Urothelium cell line (cell line): Measurements from ENCODE around the gene KCTD7.
"Not testable (repeated sequence)": the region's sequence is repeated elsewhere in the genome, so short reads cannot be mapped to it uniquely, and the experiment has no call there.

Source experiments
- DNase-seq: peaks from one replicate; pipeline ENCODE4 v3.0.0; 2011; ENCODE audit warnings: low spot score, mixed read lengths
- FAIRE-seq: peaks from 2 replicates; lab custom pipeline; 2011; peaks lifted over from hg19 to GRCh38; lab: Jason Lieb, UNC

Gene KCTD7

DNA sequence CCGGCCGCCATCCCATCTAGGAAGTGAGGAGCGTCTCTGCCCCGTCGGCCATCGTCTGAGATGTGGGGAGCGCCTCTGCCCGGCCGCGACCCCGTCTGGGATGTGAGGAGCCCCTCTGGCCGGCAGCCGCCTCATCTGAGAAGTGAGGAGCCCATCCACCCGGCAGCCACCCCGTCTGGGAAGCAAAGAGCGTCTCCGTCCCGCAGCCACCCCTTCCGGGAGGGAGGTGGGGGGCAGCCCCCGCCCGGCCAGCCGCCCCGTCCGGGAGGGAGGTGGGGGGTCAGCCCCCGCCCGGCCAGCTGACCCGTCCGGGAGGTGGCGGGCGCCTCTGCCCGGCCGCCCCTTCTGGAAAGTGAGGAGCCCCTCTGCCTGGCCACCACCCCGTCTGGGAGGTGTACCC lies 14.1 kb upstream of the KCTD7 start:
- not testable (repeated sequence) for DNase-seq, FAIRE-seq

DNA sequence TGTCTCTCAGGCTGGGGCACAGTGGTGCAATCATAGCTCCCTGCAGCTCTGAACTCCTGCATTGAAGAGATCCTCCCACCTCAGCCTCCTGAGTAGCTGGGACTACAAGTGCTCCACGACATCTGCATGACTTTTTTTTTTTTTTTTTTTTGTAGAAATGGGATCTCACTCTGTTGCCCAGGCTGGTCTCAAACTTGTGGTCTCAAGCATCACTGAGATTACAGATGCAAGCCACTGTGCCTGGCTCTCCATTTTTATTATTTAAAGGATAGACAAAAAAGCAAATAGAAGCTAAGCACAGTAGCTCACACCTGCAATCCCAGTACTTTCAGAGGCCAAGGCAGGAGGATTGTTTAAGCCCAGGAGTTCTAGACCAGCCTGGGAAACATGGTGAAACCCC lies 13.0 kb upstream of the KCTD7 start:
- DNase-seq = no peak

DNA sequence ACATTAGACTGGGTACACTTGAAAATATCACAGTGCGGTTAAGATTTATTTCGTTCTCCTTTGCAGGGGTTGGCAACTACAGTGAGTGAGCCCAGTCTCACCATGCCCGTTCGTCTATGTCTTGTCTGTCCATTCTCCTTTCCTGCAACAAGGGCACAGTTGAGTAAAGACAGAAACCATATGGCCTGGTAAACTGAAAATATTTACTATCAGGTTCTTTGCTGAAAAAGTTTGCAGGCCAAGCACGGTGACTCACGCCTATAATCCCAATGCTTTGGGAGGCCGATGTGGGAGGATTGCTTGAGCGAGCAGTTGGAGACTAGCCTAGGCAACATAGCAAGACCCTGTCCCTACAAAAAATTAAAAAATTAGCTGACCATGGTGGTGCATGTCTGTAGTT lies 11.4 kb upstream of the KCTD7 start:
- DNase-seq = no peak
- no peak for FAIRE-seq

More for the DNA sequence above, 13.0 kb upstream of the KCTD7 start:
- FAIRE-seq = no peak

DNA sequence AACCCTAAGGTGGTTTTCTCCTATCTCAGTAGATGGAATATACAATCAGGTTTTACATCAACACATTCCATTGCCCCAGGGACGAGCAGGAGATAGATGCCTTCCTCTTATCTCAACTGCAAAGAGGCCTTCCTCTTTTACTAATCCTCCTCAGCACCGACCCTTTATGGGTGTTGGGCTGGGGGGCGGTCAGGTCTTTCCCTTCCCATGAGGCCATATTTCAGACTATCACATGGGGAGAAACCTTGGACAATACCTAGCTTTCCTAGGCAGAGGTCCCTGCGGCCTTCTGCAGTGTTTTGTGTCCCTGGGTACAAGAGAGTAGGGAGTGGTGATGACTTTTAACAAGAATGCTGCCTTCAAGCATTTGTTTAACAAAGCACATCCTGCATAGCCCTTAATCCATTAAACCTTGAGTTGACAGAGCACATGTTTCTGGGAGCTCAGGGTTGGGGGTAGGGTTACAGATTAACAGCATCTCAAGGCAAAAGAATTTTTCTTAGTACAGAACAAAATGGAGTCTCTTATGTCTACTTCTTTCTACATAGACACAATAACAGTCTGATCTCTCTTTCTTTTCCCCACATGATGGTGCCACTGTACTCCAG lies 9.2 kb upstream of the KCTD7 start:
- FAIRE-seq, DNase-seq: not testable (repeated sequence)

DNA sequence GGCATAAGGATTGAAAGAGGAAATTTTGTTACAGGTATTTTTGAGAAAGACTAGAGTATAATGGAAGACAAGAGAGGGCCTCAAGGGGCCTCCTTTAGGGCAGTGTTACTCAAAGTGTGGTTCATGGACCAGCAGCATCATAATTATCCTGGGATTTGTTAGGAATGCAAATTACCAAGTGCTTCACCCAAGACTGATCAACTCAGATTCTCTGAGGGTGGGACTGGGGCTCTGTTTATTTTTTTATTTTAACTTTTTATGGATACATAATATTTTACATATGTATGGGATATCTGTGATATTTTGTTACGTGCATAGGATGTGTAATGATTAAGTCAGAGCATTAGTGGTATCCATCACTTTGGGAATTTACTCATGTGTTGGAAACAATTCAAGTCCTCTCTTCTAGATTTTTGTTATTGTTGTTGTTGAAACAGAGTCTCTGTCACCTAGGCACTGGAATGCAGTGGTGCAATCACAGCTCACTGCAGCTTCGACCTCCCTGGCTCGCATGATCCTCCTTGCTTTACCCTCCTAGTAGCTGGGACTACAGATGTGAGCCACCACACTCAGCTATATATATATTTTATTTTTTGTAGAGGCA lies 2.2 kb upstream of the KCTD7 start:
- FAIRE-seq (no peak), DNase-seq (no peak)

DNA sequence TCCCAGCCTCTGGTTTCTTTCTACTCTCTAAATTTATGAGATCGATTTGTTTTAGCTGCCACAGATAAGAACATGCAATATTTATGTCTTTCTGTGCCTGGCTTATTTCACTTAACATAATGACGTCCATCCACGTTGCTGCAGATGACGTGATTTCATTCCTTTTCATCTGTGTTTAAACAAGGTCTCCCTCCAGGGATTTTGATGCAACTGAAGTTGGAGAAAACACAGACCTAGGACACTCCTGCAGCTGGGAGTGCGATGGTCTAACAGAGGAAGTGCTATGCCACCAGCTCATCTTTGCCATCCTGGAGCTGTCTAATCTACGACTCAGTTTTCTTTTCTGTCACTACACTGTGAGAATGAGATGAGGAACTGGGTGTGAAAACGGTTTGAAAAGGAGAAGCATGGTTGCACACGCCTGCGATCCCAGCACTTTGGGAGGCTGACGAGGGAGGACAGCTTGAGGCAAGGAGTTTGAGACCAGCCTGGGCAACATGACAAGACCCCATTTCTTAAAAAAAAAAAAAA lies 1.5 kb upstream of the KCTD7 start:
- DNase-seq (no peak), FAIRE-seq (no peak)

DNA sequence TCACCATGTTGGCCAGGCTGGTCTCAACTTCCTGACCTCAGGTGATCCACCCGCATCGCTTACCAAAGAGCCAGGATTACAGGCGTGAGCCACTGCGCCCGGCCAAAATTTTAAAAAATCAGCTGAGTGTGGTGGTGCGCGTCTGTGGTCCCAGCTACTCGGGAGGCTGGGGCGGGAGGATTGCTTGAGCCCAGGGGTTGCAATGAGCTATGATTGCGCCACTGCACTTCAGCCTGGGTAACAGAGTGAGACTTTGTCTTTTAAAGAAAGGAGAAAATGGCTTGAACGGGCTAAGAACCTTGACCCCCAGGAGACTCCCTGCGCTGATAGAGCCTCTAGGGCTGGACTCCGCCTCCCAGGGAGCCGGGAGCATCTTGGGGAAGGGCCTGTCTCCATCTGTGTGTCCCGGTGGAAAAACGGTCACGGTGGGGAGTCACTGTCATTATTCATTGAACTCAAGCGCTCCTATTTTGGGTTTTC lies 760 bp upstream of the KCTD7 start:
- DNase-seq = no peak
- no peak for FAIRE-seq

DNA sequence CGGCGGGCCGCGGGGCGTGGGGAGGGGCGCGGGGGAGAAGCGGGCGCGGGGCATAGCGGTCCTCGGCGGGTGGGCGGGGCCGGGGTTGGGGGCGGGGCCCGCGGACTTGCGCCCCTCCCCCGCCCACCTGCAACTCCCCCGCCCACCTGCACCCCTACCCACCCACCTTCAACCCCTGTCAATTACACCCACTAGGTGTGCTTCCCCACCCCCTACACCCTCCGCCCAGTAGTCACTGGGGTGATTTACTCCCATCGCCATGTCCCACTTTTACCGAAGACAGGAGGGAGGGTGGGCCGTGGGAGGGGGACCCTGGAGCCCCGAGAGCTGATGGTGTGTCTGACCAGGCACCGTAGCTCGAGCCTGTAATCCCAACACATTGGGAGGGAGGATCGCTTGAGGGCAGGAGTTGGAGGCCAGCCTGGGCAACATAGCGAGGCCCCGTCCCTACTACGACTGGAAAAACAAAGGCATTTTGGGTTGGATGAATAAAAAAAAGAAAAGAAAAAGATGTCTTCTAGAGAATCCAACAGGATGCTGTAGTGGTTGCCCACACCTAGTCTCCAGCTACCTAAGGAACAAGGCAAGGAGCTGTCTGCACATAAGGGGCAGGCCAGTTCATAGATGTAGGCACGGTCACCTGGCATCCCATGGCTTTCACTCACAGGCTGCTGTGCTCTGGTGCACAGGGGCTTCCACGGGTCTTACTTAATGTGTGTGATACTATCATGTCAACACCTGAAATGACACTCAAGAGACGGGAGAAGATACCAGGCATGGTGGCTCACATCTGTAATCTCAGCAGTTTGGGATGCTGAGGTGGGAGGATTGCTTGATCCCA lies 761 bp downstream of the KCTD7 start:
- FAIRE-seq (no peak), DNase-seq (no peak)

DNA sequence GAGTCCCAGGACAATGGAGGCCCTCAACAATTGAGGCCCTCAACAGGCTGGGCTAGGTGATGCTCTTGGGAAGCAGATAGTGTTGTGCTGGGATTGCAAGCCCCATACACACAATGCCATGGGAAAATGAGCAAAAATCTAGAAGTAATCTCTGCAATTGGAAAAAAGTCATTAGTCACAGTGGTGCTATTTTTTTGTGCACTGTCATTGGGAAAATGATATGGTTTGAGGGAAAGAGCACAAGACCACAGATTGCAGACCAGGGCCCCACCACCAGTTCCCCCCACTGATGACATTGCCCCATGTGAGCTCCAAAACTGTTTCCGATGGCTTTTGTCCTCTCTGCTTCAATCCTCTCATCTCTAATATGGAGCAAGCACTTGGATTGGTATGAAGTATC lies 1.9 kb downstream of the KCTD7 start:
- FAIRE-seq (no peak), DNase-seq (no peak)

DNA sequence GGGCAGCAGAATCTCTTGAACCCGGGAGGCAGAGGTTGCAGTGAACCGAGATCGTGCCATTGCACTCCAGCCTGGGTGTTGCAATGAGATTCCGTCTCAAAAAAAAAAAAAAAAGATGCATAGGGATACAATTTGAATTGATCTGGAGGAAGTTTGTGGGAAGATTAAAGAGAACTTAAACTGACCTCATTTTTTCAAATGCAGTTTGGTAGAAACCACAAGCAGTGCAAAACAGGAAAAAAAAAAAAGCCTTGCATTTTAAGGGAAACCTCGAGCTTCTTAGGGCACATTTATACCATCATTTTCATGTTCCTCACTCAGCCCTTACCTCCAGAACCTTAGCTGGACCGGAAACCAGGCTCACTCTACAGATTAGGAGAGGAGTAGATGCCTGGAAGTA lies 2.8 kb downstream of the KCTD7 start:
- DNase-seq (no peak), FAIRE-seq (no peak)

DNA sequence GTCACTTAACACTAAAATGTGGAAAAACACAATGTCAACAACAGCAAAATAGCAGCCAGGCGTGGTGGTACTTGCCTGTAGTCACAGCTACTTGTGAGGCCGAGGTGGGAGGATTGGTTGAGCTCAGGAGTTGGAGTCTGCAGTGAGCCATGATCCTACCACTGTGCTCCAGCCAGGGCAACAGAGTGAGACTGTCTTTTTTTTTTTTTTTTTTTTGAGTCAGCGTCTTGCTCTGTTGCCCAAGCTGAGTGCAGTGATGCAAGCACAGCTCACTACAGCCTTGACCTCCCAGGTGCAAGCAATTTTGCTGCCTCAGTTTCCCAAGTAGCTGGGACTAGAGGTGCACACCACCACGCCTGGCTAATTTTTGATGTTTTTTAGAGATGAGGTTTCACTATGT lies 6.1 kb downstream of the KCTD7 start:
- FAIRE-seq = no peak
- DNase-seq = no peak

DNA sequence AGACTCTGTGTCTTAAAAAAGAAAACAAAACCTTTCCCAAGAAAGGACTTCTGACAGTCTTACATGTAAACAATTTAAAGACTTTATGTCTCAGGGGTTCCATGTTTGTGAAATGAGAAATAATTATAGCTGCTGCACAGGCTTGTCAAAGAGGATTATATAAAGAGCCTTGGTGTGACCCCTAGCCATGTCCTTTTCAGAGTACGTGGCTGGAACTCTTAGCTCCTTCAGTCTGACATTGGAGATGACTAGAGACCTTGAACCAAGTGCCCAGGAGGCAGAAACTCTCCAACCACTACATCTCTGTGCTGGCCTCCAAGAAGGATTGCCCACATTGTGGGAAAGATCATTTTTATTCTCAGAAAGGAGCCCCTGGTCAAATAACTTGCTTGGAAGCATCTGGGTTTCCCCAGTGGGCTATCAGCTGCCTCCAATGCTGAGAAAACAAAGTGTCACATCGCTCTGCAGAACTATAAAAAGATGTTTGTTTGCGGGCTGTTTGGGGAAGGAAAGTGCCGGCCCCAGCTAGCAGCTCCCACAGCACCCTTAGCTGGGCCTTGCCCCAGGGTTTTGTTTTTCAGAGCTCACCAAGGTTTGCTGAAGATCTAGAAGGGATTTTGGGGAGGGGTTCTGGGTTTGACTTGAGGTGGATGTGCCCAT lies 6.8 kb downstream of the KCTD7 start:
- not testable (repeated sequence) for DNase-seq, FAIRE-seq

DNA sequence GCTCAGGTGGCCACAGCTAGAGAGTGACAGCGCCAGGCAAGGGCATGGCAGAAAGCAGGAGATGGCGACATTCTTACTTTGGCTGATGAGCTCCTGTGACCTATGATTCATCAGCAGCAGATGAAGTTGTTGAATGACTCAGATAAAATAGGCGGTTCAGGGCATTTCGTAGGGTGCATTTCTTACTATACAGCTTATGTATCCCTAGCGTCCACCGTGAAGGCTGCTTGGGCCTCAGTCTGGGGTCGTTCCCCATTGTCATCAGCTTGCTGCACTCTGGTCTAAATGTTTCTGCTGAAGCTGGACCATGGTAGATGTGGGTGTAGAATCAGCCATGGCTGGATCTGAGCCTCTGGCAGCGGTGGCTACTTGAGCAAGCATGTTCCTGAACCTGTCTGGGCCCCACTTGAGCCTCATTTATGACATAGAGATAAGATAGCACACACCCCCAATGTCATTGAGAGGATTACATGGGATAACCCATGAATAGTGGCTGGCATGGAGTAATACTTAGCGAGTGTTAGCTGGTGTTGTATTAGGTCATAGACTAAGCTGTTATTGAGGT lies 7.4 kb downstream of the KCTD7 start:
- peak; percentile 80 for FAIRE-seq
- not testable (repeated sequence) for DNase-seq

DNA sequence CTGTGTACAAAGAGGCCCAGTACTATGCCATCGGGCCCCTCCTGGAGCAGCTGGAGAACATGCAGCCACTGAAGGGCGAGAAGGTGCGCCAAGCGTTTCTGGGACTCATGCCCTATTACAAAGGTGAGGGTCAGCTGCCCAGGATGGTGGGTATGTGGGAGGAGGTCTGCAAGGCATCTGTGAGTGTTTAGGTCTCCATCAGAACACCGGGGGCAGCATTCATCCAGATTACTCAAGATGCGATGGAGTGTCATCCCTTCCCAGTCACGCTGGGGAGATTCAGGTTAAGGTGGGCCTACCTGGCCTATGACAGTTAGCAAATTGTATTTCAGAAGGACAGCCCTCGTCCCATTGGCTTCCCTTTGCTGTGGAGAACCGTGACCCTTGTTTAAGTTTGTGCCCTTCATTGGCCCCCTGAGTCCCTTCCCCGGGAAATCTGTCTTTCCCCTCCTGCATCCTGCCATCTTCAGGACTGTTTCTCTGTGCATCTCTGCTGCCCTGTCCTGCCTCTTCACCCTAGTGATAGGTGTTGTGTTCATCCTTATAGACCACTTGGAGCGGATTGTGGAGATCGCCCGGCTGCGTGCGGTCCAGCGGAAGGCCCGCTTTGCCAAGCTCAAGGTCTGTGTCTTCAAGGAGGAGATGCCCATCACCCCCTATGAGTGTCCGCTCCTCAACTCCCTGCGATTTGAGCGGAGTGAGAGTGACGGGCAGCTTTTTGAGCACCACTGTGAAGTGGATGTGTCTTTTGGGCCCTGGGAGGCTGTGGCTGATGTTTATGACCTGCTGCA lies 9.8 kb downstream of the KCTD7 start:
- FAIRE-seq (no peak), DNase-seq (no peak)

DNA sequence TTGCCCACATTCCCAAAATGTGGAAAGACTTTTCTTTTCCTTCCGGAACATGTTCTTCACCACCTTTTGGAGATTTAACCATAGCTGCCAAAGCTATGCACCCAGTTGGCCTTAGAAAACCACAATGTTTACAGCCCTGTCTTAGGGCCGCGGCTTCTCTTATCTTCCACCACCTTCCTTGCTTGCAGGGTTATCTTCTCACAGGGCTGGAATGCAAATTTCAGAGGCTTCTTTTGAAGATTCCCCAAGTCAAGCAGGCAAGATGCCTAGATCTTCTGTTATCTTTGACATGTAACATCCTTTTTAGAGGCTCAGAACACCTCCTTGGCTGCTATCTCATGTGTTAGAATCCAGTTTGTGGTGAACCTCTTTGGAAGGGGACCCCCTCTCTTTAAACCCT lies 11.1 kb downstream of the KCTD7 start:
- DNase-seq = no peak
- FAIRE-seq = no peak

DNA sequence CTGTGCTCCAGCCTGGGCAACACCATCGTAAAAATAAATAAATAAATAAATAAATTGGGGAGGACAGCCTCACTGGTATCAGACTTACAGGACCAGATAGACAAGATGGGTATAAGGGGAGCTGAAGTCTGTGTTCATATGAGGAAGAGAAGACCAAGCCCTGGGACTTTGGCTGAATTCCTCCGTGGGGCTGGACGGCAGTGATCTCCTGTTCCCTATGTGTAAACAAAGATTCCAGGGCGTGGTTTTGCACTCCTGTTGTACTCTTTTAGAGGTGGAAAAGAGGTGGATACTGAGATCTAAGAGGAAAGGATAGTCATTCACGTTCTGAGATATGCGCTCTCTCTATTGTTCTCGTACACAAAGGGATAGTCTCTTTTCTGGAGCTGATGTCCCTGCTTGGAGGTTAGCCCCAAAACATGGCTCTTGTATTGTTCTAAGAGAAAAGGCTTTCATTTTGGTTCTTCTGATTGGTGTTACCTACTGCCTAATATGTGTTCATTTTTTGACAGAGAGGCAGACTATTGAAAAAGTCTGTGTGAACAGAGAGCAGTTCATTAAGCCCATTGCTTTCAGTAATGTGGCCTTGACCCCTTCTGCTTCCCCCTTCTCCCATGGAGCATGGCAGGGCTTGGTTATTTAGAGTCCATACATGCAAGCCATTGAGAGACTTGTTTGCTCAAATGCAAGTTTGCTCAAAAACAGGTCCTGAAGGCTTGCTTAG lies 12.3 kb downstream of the KCTD7 start:
- DNase-seq (no peak), FAIRE-seq (no peak)

DNA sequence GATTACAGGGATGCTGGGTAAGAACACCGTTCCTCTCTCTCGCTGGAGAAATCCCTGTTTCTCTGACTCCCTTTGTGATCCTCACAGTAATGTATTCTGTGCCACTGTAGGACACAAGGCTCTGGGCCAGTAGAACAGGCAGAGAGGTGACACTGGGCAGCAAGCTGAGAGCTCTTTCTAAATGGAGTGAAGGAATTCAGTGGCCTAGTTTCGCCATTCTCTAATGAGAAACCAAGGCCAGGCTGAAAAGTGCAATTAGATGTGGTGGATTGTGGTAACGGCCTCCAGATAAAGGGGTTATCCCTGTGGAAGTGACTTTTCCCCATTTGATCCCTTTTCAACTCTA lies 12.8 kb downstream of the KCTD7 start:
- no peak for DNase-seq
- no peak for FAIRE-seq

DNA sequence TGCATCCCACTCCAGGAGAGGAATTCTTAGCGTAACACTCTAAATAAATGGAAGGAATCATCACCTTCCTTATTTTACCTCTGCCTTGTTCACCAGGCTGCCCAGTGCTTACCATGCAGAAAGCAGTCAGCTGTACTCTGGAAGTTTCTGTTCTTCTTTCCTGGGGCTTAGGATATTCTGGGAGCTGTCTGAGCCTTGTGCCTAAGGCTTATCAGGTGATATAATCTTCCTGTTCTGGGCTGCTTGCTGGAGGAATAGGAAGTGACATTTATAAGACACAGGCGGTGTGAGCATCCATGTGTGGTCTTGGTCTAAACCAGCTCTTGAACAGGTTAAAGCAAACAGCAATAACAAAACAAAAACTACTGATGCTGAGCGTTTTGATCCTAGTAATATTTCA lies 13.5 kb downstream of the KCTD7 start:
- DNase-seq (no peak), FAIRE-seq (no peak)

DNA sequence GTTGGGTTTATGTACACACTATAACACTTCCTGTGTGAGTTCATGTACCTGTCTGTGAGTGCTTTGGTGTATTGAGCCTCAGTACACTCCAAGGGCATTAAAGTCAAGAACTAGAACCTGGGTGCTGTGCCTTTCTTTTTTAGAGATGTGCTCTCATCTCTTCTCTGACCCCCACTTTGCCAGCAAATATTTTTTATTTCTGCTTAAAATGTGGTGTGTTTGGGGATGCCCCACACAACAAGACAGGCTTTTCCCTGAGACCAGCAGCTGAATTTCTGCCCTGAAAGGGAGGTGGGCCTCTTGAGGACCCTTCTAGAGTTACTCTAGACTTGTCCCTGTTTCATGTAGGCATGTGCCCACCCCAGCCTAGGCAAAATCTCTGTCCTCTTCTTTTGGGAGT lies 14.3 kb downstream of the KCTD7 start:
- FAIRE-seq (no peak), DNase-seq (no peak)

DNA sequence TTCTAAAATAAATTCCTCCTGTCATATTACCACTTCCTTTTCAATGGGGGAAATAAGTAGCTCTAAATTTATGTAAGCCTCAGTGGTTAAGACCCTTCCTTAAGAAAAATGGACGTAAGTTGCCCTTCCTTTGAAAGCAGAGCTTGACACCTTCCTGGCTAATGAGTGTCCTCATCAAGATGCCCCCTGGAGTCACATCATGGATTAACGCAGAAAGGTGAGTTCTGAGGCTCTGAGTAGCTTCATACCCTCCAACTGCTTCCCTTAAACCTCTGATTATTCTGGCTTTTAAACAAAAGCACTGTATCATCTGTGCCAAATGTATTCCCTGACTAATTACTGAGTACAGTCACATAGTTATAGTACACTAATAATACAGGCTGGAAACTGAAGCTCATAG lies 14.7 kb downstream of the KCTD7 start:
- no peak for FAIRE-seq

More for the DNA sequence above, 14.7 kb downstream of the KCTD7 start:
- DNase-seq = no peak
